Globus pallidus (tissue), 1 donor: ENCODE data around the gene PPP2R3A.

Experiments used
- DNase-seq: peaks from one replicate; pipeline ENCODE4 v3.0.0-alpha.2; 2015; ENCODE audit warnings: low spot score

Gene PPP2R3A

GRCh38 chr3:136196401-136197158, 231.1 kb downstream of the PPP2R3A start:
- peak; percentile 98 for DNase-seq

GRCh38 chr3:136197159-136197793, 231.7 kb downstream of the PPP2R3A start:
- DNase-seq: peak; percentile 47
